ENCODE measurements around the gene ELK3. TPM values are rescaled to one million over a fixed set of nuclear protein-coding genes. Genes with fewer than 3 reads are reported as not detected.

Gene ELK3
- total RNA-seq, 1 donor from 2014 or later: 29.1 TPM

- intact Hi-C loops (cut with DNase I): no loop called here
- no peak for ATAC-seq
Measured at GRCh38 chr12:96176575-96176974, 17.6 kb upstream of the ELK3 start.

GRCh38 chr12:96177013-96177412 is 17.2 kb upstream of the ELK3 start:
- no peak for DNase-seq
- no peaks in the 10 kb centered on the region for H3K27me3 ChIP-seq (ENCODE audit: low read depth)
- H3K36me3 ChIP-seq: no peaks in the 10 kb centered on the region
- ATAC-seq: peak; percentile 16 to 62
- TF ChIP-seq CTCF (IDR thresholded peaks at IDR 0.05): no peak
- H3K4me3 ChIP-seq: no peak overlapping the region
- H3K27ac ChIP-seq: no peak overlapping the region
- peaks cover 13% of the 10 kb centered on the region for H3K9me3 ChIP-seq
- intact Hi-C loops (cut with DNase I): no loop called here
- H3K4me1 ChIP-seq: no peaks in the 10 kb centered on the region

More at GRCh38 chr12:96176575-96176974, 17.6 kb upstream of the ELK3 start:
- Histone ChIP-seq H3K27ac (no peak overlapping the region), H3K36me3 (no peaks in the 10 kb centered on the region), H3K4me1 (no peaks in the 10 kb centered on the region), H3K9me3 (peaks cover 13% of the 10 kb centered on the region), H3K27me3 (ENCODE audit: low read depth) (no peaks in the 10 kb centered on the region), H3K4me3 (no peak overlapping the region)
- no peak for TF ChIP-seq CTCF (IDR thresholded peaks at IDR 0.05)
- DNase-seq: no peak

DNA sequence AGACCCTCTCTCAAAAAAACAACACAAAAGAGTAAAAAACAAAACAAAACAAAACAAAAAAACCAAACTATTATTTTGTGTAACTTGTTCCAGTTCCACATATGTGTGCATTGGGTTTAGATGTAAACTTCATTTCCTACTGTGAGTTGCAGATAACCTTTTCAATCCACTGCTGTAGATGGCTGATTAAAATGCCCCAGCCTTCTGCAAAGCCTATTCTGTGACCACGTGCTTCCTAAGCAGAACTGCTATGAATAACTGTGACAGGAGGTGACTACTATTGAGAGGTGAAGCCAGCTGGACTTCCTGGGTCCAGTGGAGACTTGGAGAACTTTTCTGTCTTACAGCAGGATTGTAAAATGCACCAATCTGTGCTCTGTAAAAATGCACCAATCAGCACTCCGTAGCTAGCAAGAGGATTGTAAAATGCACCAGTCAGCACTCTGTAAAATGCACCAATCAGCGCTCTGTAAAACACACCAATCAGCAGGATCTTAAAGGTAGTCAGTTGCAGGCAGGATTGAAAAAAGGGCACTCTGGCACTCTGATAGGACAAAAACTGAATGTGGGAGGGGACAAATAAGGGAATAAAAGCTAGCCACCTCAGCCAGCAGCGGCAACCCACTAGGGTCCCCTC is 10.3 kb upstream of the ELK3 start:
- Histone ChIP-seq H3K9me3 (no peaks in the 10 kb centered on the region), H3K27ac (no peak overlapping the region), H3K36me3 (no peaks in the 10 kb centered on the region), H3K4me1 (no peaks in the 10 kb centered on the region), H3K4me3 (no peak overlapping the region), H3K27me3 (ENCODE audit: low read depth) (no peaks in the 10 kb centered on the region)
- intact Hi-C loops (cut with DNase I): no loop called here
- TF ChIP-seq CTCF (IDR thresholded peaks at IDR 0.05): no peak
- ATAC-seq: no peak
- no peak for DNase-seq

GRCh38 chr12:96185914-96186313 is 8.3 kb upstream of the ELK3 start:
- ATAC-seq (no peak), DNase-seq (no peak)
- H3K9me3 ChIP-seq: no peaks in the 10 kb centered on the region
- H3K4me3 ChIP-seq: no peak overlapping the region
- no peak overlapping the region for H3K27ac ChIP-seq
- no peak for TF ChIP-seq CTCF (IDR thresholded peaks at IDR 0.05)
- intact Hi-C loops (cut with DNase I): no loop called here
- no peaks in the 10 kb centered on the region for H3K36me3 ChIP-seq
- no peaks in the 10 kb centered on the region for H3K27me3 ChIP-seq (ENCODE audit: low read depth)
- H3K4me1 ChIP-seq: no peaks in the 10 kb centered on the region

DNA sequence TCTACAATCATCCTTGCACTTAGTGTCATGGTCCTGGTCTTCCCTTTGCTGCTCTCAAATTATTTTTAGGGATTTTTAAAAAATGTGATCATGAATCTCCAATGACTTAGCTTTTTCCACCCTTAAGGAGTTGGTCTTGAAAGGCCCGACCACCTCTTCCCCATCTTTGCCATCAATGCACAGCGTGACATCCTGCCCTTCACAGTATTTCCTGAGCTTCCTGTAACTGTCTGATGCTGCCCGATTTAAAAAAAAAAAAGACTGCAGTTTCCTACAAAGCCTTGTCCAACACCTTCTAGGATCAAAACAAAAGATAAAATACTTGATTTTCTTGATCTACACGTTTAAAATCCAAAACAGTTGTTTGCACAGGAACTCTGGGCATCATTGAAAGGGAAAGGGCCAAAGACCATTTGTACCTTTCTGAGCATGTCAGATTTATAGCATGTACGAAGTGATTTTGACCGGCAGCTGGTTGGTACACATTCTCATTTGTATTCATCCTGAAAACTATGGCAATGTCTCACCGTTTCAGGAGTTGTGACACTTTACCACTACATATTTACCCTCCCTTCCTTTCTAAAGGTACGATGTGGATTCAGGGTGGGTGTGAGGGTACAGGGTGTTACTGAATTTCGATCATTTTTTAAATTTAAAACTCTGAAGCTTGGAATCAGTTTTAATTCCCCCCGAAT is 7.4 kb upstream of the ELK3 start:
- no peak for TF ChIP-seq CTCF (IDR thresholded peaks at IDR 0.05)
- no peak for ATAC-seq
- H3K27me3 ChIP-seq (ENCODE audit: low read depth): no peaks in the 10 kb centered on the region
- DNase-seq: no peak
- intact Hi-C loops (cut with DNase I): no loop called here
- H3K4me1 ChIP-seq: no peaks in the 10 kb centered on the region
- no peak overlapping the region for H3K4me3 ChIP-seq
- H3K36me3 ChIP-seq: no peaks in the 10 kb centered on the region
- H3K9me3 ChIP-seq: no peaks in the 10 kb centered on the region
- H3K27ac ChIP-seq: peak overlapping the region; percentile 5

All from lower lobe of right lung (tissue), 2 donors.